GM12878 (cell line): ENCODE measurements around the gene CYB5D1. TPM values are rescaled to one million over a fixed set of nuclear protein-coding genes. Genes with fewer than 3 reads are reported as not detected.
A peak's percentile ranks its signal among the peaks of the same experiment; 100 is the strongest.

Source experiments
- BHLHE40 ChIP-seq, 2 experiments: fragments of 450-650 bp in 1 of 2; IDR thresholded peaks; 2 replicates each; pipeline ENCODE4 v1.6.1; 2011 to 2017; ENCODE audit warnings: low read depth in 2 of 2, borderline replicate concordance in 1 of 2, improper control_type of control experiment in 1 of 2, low read length in 1 of 2, mild to moderate bottlenecking in 1 of 2
- CBX3 ChIP-seq: fragments of 200-600 bp; sonication (generic); IDR thresholded peaks from 2 replicates; pipeline ENCODE4 v1.6.1; 2016; ENCODE audit warnings: low read depth, borderline replicate concordance
- HDAC6 ChIP-seq: fragments of 200-600 bp; sonication (generic); IDR thresholded peaks from one replicate; pipeline ENCODE4 v1.8.0; 2017; ENCODE audit warnings: antibody characterized with exemption; ENCODE audit not compliant: unreplicated experiment
- LARP7 ChIP-seq: fragments of 450-650 bp; IDR thresholded peaks from 2 replicates; pipeline ENCODE4 v1.6.1; 2017; ENCODE audit warnings: mild to moderate bottlenecking
- SMARCA5 ChIP-seq: fragments of 450-650 bp; IDR thresholded peaks from 2 replicates; pipeline ENCODE4 v1.6.1; 2017; ENCODE audit warnings: mild to moderate bottlenecking
- SPI1 ChIP-seq: IDR thresholded peaks from 2 replicates; pipeline ENCODE4 v1.6.1; 2011; ENCODE audit warnings: low read depth, mild to moderate bottlenecking, low read length, moderate library complexity, borderline replicate concordance; ENCODE audit not compliant: insufficient read depth
- SRF ChIP-seq, 2 experiments: IDR thresholded peaks; 2 replicates each; pipeline ENCODE4 v1.6.1; 2011; ENCODE audit warnings: low read depth in 2 of 2, low read length in 2 of 2, mild to moderate bottlenecking in 1 of 2, moderate library complexity in 1 of 2
- STAT3 ChIP-seq: IDR thresholded peaks from 2 replicates; pipeline ENCODE4 v1.6.1; 2011; ENCODE audit warnings: low read depth, low read length, improper control_type of control experiment
- ZNF384 ChIP-seq: IDR thresholded peaks from 2 replicates; pipeline ENCODE4 v1.6.1; 2012; ENCODE audit warnings: low read depth, mild to moderate bottlenecking, low read length, improper control_type of control experiment, borderline replicate concordance
- polyA plus RNA-seq, 11 experiments: library from polyadenylated mRNA; depleted of rRNA in 4 of 11; unstranded in 6 of 11; stranded (reverse) in 5 of 11; fragments of >200 nt; fragmentation: Nextera tagmentation in 4 of 11; fragmentation: Illumina TruSeq in 1 of 11; extraction: Ambion mirVana in 4 of 11; extraction: Trizol in 1 of 11; gene quantifications; 1 replicate in 1 of 11; 2 replicates in 10 of 11; pipeline versions ENCODE4 v1.2.1 to v1.2.3, GENCODE V29; 2011 to 2016; ENCODE audit warnings: inconsistent platforms in 2 of 11, missing spikeins in 2 of 11, low read depth in 1 of 11
- total RNA-seq, 4 experiments: library from RNA; depleted of rRNA in 3 of 4; stranded (reverse); fragments of >200 nt in 3 of 4; fragmentation: Illumina TruSeq in 1 of 4; extraction: Trizol in 1 of 4; gene quantifications; 2 replicates each; pipeline versions ENCODE4 v1.2.1 to v1.2.3, GENCODE V29; 2013 to 2021
- TF ChIP-seq, protein P1 (sequence below): IDR thresholded peaks from 2 replicates; pipeline ENCODE4 v1.6.1; 2011; ENCODE audit warnings: low read depth, low read length, improper control_type of control experiment, borderline replicate concordance
- TF ChIP-seq, protein P2 (sequence below): fragments of 450-650 bp; IDR thresholded peaks from 2 replicates; pipeline ENCODE4 v1.6.1; 2017; ENCODE audit warnings: mild to moderate bottlenecking, moderate library complexity
- TF ChIP-seq, protein P3 (sequence below): IDR thresholded peaks from 2 replicates; pipeline ENCODE4 v1.6.1; 2012; ENCODE audit warnings: mild to moderate bottlenecking, low read depth, low read length
- TF ChIP-seq, protein P4 (sequence below): IDR thresholded peaks from 2 replicates; pipeline ENCODE4 v1.6.1; 2011; ENCODE audit warnings: borderline replicate concordance, low read depth, mild to moderate bottlenecking, moderate library complexity, mixed read lengths, low read length; ENCODE audit not compliant: insufficient read depth; ENCODE audit errors: extremely low read length

Gene CYB5D1
- total and polyA plus RNA-seq, 10 of the 15 experiments (the other 5 are each of a cell fraction or from before 2014, with no cell fraction given): 1.6 to 8.7 (median 6.4) TPM

DNA sequence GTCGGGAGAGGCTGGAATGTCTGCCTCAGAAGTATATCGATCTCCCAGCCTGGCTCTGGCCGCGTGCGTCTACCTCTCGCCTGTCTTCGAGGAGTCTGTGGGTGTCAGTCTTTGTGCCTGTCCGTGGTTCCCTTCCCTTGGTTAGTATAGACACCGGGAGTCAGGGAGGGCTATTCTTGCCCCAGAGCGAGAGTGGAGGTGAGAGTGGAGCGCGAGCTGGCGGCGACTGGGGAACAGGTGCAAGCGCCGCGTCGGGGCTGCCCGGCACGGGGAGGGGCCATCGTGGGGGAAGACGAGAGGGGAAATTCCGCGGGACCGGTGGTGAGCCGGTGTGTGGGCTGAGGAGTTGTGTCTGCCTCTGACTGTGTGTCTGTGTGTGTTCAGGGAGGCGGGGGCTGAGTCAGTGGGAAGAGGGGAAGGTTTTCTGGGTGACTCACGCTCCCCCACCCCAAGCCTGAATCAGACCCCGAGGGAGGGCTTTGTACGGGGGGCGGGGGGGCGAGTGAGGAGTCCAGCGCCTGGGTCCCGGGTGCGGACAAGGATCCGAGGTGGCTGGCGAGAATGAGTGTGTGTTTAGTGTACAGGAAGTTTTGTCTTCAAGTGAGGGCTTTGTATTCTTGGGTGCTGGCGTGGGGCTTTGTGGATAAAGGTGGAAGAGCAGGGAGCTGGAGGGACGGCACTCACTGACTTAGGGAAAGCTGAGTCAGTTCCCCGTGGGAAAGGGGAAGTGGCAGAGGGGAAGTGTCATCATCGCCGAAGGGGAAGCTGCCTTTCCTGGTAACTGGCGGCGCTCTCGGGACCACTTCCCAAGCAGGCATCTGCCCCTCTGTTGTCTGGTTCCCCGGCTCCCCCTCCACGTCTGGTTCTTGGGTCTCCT is 15.2 kb upstream of the CYB5D1 start (continued):
- no peak for TF ChIP-seq HDAC6
- TF ChIP-seq SPI1: peak; percentile 95
- no peak for TF ChIP-seq CBX3
- 0 out of 4 replicates have a peak, but pooled peaks of 1 of the 2 experiments have one; percentile 12 for TF ChIP-seq SRF (IDR thresholded peaks at IDR 0.05; ENCODE audit: low read depth in 2 of 2, low read length in 2 of 2)
- TF ChIP-seq, protein P1, sequence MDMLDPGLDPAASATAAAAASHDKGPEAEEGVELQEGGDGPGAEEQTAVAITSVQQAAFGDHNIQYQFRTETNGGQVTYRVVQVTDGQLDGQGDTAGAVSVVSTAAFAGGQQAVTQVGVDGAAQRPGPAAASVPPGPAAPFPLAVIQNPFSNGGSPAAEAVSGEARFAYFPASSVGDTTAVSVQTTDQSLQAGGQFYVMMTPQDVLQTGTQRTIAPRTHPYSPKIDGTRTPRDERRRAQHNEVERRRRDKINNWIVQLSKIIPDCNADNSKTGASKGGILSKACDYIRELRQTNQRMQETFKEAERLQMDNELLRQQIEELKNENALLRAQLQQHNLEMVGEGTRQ: no peak
- TF ChIP-seq, protein P2, sequence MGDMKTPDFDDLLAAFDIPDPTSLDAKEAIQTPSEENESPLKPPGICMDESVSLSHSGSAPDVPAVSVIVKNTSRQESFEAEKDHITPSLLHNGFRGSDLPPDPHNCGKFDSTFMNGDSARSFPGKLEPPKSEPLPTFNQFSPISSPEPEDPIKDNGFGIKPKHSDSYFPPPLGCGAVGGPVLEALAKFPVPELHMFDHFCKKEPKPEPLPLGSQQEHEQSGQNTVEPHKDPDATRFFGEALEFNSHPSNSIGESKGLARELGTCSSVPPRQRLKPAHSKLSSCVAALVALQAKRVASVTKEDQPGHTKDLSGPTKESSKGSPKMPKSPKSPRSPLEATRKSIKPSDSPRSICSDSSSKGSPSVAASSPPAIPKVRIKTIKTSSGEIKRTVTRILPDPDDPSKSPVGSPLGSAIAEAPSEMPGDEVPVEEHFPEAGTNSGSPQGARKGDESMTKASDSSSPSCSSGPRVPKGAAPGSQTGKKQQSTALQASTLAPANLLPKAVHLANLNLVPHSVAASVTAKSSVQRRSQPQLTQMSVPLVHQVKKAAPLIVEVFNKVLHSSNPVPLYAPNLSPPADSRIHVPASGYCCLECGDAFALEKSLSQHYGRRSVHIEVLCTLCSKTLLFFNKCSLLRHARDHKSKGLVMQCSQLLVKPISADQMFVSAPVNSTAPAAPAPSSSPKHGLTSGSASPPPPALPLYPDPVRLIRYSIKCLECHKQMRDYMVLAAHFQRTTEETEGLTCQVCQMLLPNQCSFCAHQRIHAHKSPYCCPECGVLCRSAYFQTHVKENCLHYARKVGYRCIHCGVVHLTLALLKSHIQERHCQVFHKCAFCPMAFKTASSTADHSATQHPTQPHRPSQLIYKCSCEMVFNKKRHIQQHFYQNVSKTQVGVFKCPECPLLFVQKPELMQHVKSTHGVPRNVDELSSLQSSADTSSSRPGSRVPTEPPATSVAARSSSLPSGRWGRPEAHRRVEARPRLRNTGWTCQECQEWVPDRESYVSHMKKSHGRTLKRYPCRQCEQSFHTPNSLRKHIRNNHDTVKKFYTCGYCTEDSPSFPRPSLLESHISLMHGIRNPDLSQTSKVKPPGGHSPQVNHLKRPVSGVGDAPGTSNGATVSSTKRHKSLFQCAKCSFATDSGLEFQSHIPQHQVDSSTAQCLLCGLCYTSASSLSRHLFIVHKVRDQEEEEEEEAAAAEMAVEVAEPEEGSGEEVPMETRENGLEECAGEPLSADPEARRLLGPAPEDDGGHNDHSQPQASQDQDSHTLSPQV: no peak
- TF ChIP-seq ZNF384: no peak
- TF ChIP-seq, protein P3, sequence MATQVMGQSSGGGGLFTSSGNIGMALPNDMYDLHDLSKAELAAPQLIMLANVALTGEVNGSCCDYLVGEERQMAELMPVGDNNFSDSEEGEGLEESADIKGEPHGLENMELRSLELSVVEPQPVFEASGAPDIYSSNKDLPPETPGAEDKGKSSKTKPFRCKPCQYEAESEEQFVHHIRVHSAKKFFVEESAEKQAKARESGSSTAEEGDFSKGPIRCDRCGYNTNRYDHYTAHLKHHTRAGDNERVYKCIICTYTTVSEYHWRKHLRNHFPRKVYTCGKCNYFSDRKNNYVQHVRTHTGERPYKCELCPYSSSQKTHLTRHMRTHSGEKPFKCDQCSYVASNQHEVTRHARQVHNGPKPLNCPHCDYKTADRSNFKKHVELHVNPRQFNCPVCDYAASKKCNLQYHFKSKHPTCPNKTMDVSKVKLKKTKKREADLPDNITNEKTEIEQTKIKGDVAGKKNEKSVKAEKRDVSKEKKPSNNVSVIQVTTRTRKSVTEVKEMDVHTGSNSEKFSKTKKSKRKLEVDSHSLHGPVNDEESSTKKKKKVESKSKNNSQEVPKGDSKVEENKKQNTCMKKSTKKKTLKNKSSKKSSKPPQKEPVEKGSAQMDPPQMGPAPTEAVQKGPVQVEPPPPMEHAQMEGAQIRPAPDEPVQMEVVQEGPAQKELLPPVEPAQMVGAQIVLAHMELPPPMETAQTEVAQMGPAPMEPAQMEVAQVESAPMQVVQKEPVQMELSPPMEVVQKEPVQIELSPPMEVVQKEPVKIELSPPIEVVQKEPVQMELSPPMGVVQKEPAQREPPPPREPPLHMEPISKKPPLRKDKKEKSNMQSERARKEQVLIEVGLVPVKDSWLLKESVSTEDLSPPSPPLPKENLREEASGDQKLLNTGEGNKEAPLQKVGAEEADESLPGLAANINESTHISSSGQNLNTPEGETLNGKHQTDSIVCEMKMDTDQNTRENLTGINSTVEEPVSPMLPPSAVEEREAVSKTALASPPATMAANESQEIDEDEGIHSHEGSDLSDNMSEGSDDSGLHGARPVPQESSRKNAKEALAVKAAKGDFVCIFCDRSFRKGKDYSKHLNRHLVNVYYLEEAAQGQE: no peak
- TF ChIP-seq LARP7: peak; percentile 74
- TF ChIP-seq SMARCA5: peak; percentile 95
- no peak for TF ChIP-seq STAT3
- peak; percentile 80 to 83 for TF ChIP-seq BHLHE40 (IDR thresholded peaks at IDR 0.05; ENCODE audit: borderline replicate concordance in 1 of 2, low read depth in 2 of 2, low read length in 1 of 2)
- TF ChIP-seq, protein P4, sequence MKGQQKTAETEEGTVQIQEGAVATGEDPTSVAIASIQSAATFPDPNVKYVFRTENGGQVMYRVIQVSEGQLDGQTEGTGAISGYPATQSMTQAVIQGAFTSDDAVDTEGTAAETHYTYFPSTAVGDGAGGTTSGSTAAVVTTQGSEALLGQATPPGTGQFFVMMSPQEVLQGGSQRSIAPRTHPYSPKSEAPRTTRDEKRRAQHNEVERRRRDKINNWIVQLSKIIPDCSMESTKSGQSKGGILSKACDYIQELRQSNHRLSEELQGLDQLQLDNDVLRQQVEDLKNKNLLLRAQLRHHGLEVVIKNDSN: no peak
